HT-29 (cell line): Measurements from ENCODE around the gene NPEPL1. TPM values are rescaled to one million over a fixed set of nuclear protein-coding genes. Genes with fewer than 3 reads are reported as not detected.
"Not testable (repeated sequence)": the region's sequence is repeated elsewhere in the genome, so short reads cannot be mapped to it uniquely, and the experiment has no call there.

Source experiments
- DNase-seq: peaks from one replicate; pipeline ENCODE4 v3.0.0-alpha.2; 2015; ENCODE audit warnings: low spot score
- total RNA-seq: library from RNA; depleted of rRNA; stranded (reverse); fragments of >200 nt; shearing (Covaris generic); gene quantifications from 2 replicates; pipeline ENCODE4 v1.2.3, GENCODE V29; 2014; rRNA removed

NPEPL1 gene
- total RNA-seq, 1 experiment from 2014 or later = 21.3 TPM

- DNase-seq = no peak
These were observed 63.8 kb downstream of the NPEPL1 start for GRCh38 chr20:58756450-58756775.

DNA sequence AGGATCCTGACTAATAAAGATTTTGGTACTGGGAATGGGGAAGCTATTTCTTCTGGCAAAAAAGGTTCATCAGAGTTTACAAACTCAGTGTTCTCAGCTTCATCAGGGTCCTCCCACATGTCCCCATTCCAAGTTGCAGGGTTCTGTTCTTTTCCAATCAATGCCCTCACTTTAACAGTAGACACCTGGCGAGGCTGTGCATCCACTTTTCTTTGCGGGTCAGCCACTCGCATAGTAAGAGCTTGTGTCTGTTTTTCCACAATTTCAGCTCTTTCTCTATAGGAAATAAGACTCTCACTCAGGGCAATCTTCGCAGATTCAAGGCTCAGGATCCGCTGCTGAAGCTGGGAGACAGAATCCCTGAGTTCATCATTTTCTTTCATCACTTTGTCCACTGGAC, 65.0 kb downstream of the NPEPL1 start:
- DNase-seq = not testable (repeated sequence)

GRCh38 chr20:58759947-58760346, 67.3 kb downstream of the NPEPL1 start:
- DNase-seq = no peak

GRCh38 chr20:58760856-58761255, 68.3 kb downstream of the NPEPL1 start:
- DNase-seq = no peak

GRCh38 chr20:58762120-58762519, 69.5 kb downstream of the NPEPL1 start:
- DNase-seq = no peak

DNA sequence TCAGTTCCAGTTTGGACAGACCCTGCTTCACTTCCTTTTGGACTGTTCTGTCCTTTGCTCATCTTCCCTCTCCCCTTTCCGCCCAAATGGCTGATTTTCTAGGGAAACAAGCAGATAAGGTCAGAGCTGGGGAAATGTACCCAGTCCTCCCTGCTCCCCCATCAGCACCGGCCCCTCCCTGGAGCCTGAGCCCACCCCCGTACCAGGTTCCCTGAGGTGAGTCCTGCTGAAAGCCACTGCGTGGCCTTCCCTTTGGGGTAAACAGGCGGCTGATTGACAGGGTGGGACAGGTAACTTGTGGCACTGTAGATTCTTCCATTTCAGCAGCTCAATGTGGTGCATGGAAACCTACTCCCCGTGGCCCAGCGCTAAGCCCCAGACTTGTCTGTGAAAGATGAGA, 70.5 kb downstream of the NPEPL1 start:
- no peak for DNase-seq

Other genes starting within 250 kb of the NPEPL1 start
- gene APCDD1L, start 177.4 kb upstream of the NPEPL1 start, total RNA-seq = not detected in 2 replicates
- gene STX16, start 41.5 kb upstream of the NPEPL1 start, total RNA-seq = 29.2 and 29.5 TPM in 2 replicates
- gene GNAS-AS1, start 158.1 kb downstream of the NPEPL1 start, total RNA-seq = not detected in 2 replicates
- gene GNAS, start 159.9 kb downstream of the NPEPL1 start, total RNA-seq = 805 and 888 TPM in 2 replicates